ENCODE results near the gene MYO1D. TPM values are rescaled to one million over a fixed set of nuclear protein-coding genes. Genes with fewer than 3 reads are reported as not detected.

MYO1D gene
- total RNA-seq, 4 donors from 2014 or later, result 70.5 to 92.3 (median 72.7) TPM

DNA sequence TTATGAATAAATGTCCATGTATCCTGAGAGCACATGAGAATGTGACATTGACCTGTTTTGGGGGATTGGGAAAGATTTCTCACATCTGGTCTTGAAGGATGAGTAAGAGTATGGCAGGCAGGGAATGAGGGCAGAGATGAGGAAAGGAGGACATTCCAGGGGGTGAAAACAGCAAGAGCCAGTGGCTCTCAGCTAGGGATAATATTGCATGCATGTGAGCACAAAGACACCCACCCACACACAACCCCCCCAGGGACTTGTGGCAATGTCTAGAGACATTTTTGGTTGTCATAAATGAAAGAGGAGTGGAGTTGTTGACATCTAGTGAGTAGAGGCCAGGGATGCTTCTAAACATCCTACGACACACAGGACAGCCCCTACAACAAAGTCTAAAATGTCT lies 6.0 kb downstream of the MYO1D start:
- no peak overlapping the region for H3K4me3 ChIP-seq
- no peaks in the 10 kb centered on the region for H3K27me3 ChIP-seq
- peak overlapping the region; percentile 78 for H3K27ac ChIP-seq
- DNase-seq (ENCODE audit: low spot score in 2 of 2), result peak; percentile 71 to 82
- 62% methylated on average over 1 of the region's 1 CpG for whole genome bisulfite sequencing
- no peaks in the 10 kb centered on the region for H3K9me3 ChIP-seq
- TF ChIP-seq POLR2AphosphoS5 (IDR thresholded peaks at IDR 0.05), result peak in 2 of 3 donors; percentile 50 to 73
- no peak for TF ChIP-seq CTCF (IDR thresholded peaks at IDR 0.05)
- no peaks in the 10 kb centered on the region for H3K36me3 ChIP-seq
- peaks cover 47% of the 10 kb centered on the region for H3K4me1 ChIP-seq

GRCh38 chr17:32870027-32870670 lies 6.8 kb downstream of the MYO1D start:
- H3K27me3 ChIP-seq, result no peaks in the 10 kb centered on the region
- no peak overlapping the region for H3K4me3 ChIP-seq
- no peaks in the 10 kb centered on the region for H3K36me3 ChIP-seq
- WGBS, result 47% methylated on average over 3 of the region's 3 CpGs
- DNase-seq (ENCODE audit: low spot score in 2 of 2), result no peak
- no peaks in the 10 kb centered on the region for H3K9me3 ChIP-seq
- H3K4me1 ChIP-seq, result peaks cover 40% of the 10 kb centered on the region
- TF ChIP-seq POLR2A (IDR thresholded peaks at IDR 0.05) (no peak), EP300 (IDR thresholded peaks at IDR 0.05) (no peak), POLR2AphosphoS5 (IDR thresholded peaks at IDR 0.05) (no peak), CTCF (IDR thresholded peaks at IDR 0.05) (no peak)
- H3K27ac ChIP-seq, result peak overlapping the region; percentile 78

DNA sequence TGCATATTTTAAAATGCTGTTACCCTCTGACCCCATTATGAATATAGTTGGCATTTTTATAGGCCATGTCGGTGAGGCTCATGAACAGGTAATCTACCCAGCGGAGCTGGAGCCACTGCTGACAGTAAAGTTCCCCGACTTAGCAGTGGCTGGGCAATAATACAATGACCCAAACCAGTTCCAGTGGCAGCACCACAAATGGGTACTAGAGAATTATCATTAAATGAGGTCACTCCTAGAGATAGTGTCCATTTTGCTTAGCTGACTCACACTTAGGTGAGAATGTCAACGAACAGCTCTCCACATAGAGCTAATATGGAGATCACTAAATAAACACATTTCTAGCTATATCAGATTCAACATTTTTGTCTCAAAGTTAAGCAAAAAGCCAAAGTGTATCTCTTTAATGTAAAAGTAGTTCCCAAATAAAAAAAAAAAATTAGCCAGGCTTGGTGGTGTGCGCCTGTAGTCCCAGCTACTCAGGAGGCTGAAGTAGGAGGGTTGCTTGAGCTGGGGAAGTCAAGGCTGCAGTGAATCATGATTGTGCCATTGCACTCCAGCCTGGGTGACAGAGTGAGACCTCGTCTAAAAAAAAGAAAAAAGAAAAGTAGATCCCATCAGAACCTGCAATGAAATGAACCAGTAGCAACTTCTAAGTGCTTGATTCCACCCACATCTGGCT lies 7.4 kb downstream of the MYO1D start:
- Histone ChIP-seq H3K27me3 (no peaks in the 10 kb centered on the region), H3K27ac (peak overlapping the region; percentile 59), H3K9me3 (no peaks in the 10 kb centered on the region), H3K36me3 (no peaks in the 10 kb centered on the region), H3K4me3 (no peak overlapping the region), H3K4me1 (peaks cover 37% of the 10 kb centered on the region)
- WGBS, result 80% methylated on average over 6 of the region's 6 CpGs
- DNase-seq (ENCODE audit: low spot score in 2 of 2), result no peak
- no peak for TF ChIP-seq CTCF (IDR thresholded peaks at IDR 0.05)
- TF ChIP-seq EP300 (IDR thresholded peaks at IDR 0.05), result no peak
- TF ChIP-seq POLR2A (IDR thresholded peaks at IDR 0.05), result no peak
- no peak for TF ChIP-seq POLR2AphosphoS5 (IDR thresholded peaks at IDR 0.05)

DNA sequence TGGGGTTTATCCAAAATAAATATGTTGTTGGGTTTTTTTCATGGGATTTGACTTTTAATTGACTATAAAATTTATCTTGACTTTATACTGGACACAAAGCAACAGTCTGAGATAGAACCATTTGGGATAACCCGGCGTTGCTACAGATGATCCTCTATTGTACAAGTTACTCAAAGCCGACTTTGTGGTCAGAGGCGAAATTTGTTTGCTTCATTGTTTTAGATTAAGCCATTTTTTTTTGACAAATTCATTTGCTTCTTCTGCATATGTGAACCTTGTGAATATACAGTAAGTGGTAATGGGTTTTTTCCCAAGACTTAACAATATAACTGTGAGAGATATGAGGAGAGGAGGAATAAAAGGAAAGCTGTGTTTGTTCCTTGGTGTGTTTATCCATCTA lies 11.8 kb downstream of the MYO1D start:
- H3K27me3 ChIP-seq, result no peaks in the 10 kb centered on the region
- no peak for DNase-seq (ENCODE audit: low spot score in 2 of 2)
- H3K4me3 ChIP-seq, result no peak overlapping the region
- H3K9me3 ChIP-seq, result no peaks in the 10 kb centered on the region
- H3K4me1 ChIP-seq, result peaks cover 16% of the 10 kb centered on the region
- TF ChIP-seq CTCF (IDR thresholded peaks at IDR 0.05) (no peak), POLR2A (IDR thresholded peaks at IDR 0.05) (no peak), POLR2AphosphoS5 (IDR thresholded peaks at IDR 0.05) (no peak), EP300 (IDR thresholded peaks at IDR 0.05) (no peak)
- WGBS, result 96% methylated on average over 4 of the region's 4 CpGs
- no peak overlapping the region for H3K27ac ChIP-seq
- H3K36me3 ChIP-seq, result no peaks in the 10 kb centered on the region

- Histone ChIP-seq H3K9me3 (no peaks in the 10 kb centered on the region), H3K36me3 (no peaks in the 10 kb centered on the region), H3K27me3 (no peaks in the 10 kb centered on the region), H3K27ac (no peak overlapping the region), H3K4me3 (no peak overlapping the region), H3K4me1 (peaks cover under 1% of the 10 kb centered on the region)
- 52% methylated on average over 1 of the region's 1 CpG for WGBS
- no peak for DNase-seq (ENCODE audit: low spot score in 2 of 2)
- no peak for TF ChIP-seq EP300 (IDR thresholded peaks at IDR 0.05)
- TF ChIP-seq POLR2AphosphoS5 (IDR thresholded peaks at IDR 0.05), result no peak
- no peak for TF ChIP-seq POLR2A (IDR thresholded peaks at IDR 0.05)
Measured at GRCh38 chr17:32863559-32863958, 13.4 kb downstream of the MYO1D start.

Measured in suprapubic skin (tissue), 4 donors.